Nephron progenitor cell (in vitro differentiated cells): ENCODE data around the gene IVD.
"Not testable (repeated sequence)": the region's sequence is repeated elsewhere in the genome, so short reads cannot be mapped to it uniquely, and the experiment has no call there.

Experiments
- DNase-seq: peaks from one replicate; pipeline ENCODE4 v3.0.0; 2021
- H3K27ac Mint-ChIP-seq: 2 replicates; pipeline ENCODE4 v1.8.0; 2021; ENCODE audit warnings: mild to moderate bottlenecking, moderate library complexity, mixed read lengths
- H3K27me3 Mint-ChIP-seq: 2 replicates; pipeline ENCODE4 v1.8.0; 2021; ENCODE audit warnings: mild to moderate bottlenecking, low read depth, mixed read lengths; ENCODE audit not compliant: poor library complexity
- H3K36me3 Mint-ChIP-seq: 2 replicates; pipeline ENCODE4 v1.8.0; 2021; ENCODE audit warnings: low read depth, mixed read lengths
- H3K4me1 Mint-ChIP-seq: 2 replicates; pipeline ENCODE4 v1.8.0; 2021; ENCODE audit warnings: mixed read lengths
- H3K4me3 Mint-ChIP-seq: 2 replicates; pipeline ENCODE4 v1.8.0; 2021; ENCODE audit warnings: mild to moderate bottlenecking, moderate library complexity, mixed read lengths
- H3K9me3 Mint-ChIP-seq: 2 replicates; pipeline ENCODE4 v1.8.0; 2021; ENCODE audit warnings: mild to moderate bottlenecking, moderate library complexity, mixed read lengths
- TF ChIP-seq, protein P1 (sequence below): fragments of 200-600 bp; sonication (generic); IDR thresholded peaks from 2 replicates; pipeline ENCODE4 v1.5.0; 2021; ENCODE audit warnings: antibody characterized with exemption

IVD gene

GRCh38 chr15:40452296-40453090, 46.9 kb downstream of the IVD start:
- H3K4me3 Mint-ChIP-seq = no peak overlapping the region
- DNase-seq = no peak
- peak overlapping the region; percentile 60 for H3K27ac Mint-ChIP-seq
- TF ChIP-seq, protein P1, sequence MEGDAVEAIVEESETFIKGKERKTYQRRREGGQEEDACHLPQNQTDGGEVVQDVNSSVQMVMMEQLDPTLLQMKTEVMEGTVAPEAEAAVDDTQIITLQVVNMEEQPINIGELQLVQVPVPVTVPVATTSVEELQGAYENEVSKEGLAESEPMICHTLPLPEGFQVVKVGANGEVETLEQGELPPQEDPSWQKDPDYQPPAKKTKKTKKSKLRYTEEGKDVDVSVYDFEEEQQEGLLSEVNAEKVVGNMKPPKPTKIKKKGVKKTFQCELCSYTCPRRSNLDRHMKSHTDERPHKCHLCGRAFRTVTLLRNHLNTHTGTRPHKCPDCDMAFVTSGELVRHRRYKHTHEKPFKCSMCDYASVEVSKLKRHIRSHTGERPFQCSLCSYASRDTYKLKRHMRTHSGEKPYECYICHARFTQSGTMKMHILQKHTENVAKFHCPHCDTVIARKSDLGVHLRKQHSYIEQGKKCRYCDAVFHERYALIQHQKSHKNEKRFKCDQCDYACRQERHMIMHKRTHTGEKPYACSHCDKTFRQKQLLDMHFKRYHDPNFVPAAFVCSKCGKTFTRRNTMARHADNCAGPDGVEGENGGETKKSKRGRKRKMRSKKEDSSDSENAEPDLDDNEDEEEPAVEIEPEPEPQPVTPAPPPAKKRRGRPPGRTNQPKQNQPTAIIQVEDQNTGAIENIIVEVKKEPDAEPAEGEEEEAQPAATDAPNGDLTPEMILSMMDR = no peak
- no peaks in the 10 kb centered on the region for H3K9me3 Mint-ChIP-seq
- peaks cover 75% of the 10 kb centered on the region for H3K4me1 Mint-ChIP-seq
- H3K27me3 Mint-ChIP-seq = no peaks in the 10 kb centered on the region
- peaks cover 4% of the 10 kb centered on the region for H3K36me3 Mint-ChIP-seq

DNA sequence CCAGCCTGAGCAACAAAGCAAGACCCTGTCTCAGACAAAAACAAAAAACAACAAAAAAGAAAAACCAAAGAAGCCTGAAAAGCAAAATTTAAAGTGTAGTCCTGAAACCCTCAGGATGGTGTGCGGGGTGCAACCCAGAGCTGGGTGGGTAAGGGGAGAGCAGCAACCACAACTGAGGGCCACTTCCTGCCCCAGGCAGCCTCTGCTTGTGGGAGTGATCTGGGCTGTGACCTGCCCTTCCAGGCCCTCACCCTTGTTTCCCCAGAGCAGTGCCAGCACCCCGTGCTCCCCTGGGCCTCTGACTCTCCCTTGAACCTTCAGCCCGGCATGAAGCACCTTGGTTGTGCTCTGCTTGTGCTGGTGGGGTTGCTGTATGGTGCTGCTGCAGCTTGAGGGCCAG, 48.3 kb downstream of the IVD start:
- not testable (repeated sequence) for H3K27me3 Mint-ChIP-seq, H3K36me3 Mint-ChIP-seq, H3K4me3 Mint-ChIP-seq, DNase-seq, H3K9me3 Mint-ChIP-seq
- peaks cover 78% of the 10 kb centered on the region for H3K4me1 Mint-ChIP-seq
- peak overlapping the region; percentile 68 for H3K27ac Mint-ChIP-seq

- Mint-ChIP-seq H3K27me3 (no peaks in the 10 kb centered on the region), H3K9me3 (no peaks in the 10 kb centered on the region), H3K4me1 (peaks cover 69% of the 10 kb centered on the region), H3K36me3 (no peaks in the 10 kb centered on the region), H3K27ac (peak overlapping the region; percentile 57), H3K4me3 (no peak overlapping the region)
- TF ChIP-seq, protein P1 = no peak
- DNase-seq = no peak
Measured at GRCh38 chr15:40454904-40455391, 49.4 kb downstream of the IVD start.

GRCh38 chr15:40456299-40456712, 50.7 kb downstream of the IVD start:
- no peak overlapping the region for H3K4me3 Mint-ChIP-seq
- no peaks in the 10 kb centered on the region for H3K9me3 Mint-ChIP-seq
- no peaks in the 10 kb centered on the region for H3K36me3 Mint-ChIP-seq
- peaks cover 61% of the 10 kb centered on the region for H3K4me1 Mint-ChIP-seq
- no peak for DNase-seq
- TF ChIP-seq, protein P1 = no peak
- no peak overlapping the region for H3K27ac Mint-ChIP-seq
- no peaks in the 10 kb centered on the region for H3K27me3 Mint-ChIP-seq

GRCh38 chr15:40456738-40457137, 51.1 kb downstream of the IVD start:
- H3K27me3 Mint-ChIP-seq = no peaks in the 10 kb centered on the region
- TF ChIP-seq, protein P1 = no peak
- no peaks in the 10 kb centered on the region for H3K9me3 Mint-ChIP-seq
- DNase-seq = no peak
- no peak overlapping the region for H3K4me3 Mint-ChIP-seq
- no peak overlapping the region for H3K27ac Mint-ChIP-seq
- no peaks in the 10 kb centered on the region for H3K36me3 Mint-ChIP-seq
- H3K4me1 Mint-ChIP-seq = peaks cover 56% of the 10 kb centered on the region

DNA sequence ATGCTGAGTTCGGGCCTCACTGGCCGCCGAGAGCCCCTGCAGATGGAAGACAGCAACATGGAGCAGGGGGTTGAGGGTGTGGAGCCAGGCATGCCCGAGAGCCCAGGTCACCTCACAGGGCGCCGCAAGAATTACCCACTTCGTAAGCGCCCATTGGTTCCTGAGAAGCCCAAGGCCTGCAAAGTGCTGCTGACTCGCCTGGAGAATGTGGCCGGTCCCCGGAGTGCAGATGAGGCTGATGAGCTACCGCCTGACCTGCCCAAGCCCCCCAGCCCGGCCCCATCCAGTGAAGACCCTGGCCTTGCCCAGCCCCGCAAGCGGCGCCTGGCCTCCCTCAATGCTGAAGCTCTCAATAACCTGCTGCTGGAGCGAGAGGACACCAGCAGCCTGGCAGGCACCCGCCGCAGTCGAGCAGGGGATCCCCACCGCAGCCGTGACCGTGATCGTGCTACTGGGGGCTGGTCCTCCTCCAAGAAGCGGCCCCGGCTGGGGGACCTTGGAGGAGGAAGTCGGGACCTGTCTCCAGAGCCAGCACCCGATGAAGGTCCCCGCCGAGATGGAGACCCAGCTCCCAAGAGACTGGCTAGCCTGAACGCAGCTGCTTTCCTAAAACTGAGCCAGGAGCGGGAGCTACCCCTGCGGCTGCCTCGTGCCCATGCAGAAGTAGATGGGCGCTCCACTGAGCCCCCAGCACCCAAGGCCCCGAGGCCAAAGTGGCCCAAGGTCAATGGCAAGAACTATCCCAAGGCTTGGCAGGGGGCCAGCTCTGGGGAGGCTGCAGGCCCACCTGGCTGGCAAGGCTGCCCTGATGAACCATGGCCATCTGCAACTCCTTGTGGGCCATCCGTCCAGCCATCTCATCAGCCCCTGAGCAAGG, 53.1 kb downstream of the IVD start:
- Mint-ChIP-seq H3K27me3 (no peaks in the 10 kb centered on the region), H3K4me3 (no peak overlapping the region), H3K4me1 (peaks cover 36% of the 10 kb centered on the region), H3K27ac (no peak overlapping the region), H3K36me3 (no peaks in the 10 kb centered on the region), H3K9me3 (no peaks in the 10 kb centered on the region)
- DNase-seq = no peak
- TF ChIP-seq, protein P1 = no peak
